Activated CD4-positive, alpha-beta T cell treated with anti-CD3 and anti-CD28 coated beads, Interleukin-2, amount 50 U/mL, for 16 hours (primary cell): ENCODE results near the gene ENKUR.

Source experiments
- DNase-seq: peaks from one replicate; pipeline ENCODE4 v3.0.0-alpha.2; 2020

Gene ENKUR

DNA sequence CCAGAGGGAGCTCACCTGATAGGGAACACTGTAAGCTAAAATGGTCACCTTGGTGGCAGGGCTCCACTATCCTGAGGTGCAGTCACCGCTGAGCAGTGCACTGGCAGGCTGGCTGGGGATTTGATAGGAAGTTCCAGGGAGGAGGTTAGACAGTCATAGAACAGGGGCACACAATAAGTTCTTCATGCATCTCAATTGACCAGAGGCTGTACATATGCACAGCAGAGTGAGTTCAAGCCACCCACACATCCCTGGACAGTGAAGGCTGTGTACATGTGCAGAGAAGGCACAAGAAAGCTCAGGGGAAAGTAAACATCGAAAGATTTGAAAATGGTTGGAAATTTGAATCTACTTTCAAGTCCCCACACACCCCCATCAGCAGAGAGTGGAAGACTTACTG lies 77.4 kb downstream of the ENKUR start:
- DNase-seq = no peak

DNA sequence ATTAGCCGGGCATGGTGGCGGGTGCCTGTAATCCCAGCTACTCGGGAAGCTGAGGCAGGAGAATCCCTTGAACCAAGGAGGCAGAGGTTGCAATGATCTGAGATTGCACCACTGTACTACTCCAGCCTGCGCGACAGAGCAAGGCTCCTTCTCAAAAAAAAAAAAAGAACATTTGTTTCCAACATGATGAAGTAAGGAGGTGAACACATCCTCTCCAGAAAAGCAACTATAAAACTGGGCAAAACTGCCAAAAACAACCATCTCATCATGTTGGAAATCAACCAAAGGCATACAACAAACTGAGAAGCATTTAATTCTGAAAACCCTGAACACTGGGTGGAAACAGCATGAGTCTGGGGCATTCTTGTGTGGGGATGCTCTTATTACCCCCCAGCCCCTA lies 77.9 kb downstream of the ENKUR start:
- DNase-seq = no peak

DNA sequence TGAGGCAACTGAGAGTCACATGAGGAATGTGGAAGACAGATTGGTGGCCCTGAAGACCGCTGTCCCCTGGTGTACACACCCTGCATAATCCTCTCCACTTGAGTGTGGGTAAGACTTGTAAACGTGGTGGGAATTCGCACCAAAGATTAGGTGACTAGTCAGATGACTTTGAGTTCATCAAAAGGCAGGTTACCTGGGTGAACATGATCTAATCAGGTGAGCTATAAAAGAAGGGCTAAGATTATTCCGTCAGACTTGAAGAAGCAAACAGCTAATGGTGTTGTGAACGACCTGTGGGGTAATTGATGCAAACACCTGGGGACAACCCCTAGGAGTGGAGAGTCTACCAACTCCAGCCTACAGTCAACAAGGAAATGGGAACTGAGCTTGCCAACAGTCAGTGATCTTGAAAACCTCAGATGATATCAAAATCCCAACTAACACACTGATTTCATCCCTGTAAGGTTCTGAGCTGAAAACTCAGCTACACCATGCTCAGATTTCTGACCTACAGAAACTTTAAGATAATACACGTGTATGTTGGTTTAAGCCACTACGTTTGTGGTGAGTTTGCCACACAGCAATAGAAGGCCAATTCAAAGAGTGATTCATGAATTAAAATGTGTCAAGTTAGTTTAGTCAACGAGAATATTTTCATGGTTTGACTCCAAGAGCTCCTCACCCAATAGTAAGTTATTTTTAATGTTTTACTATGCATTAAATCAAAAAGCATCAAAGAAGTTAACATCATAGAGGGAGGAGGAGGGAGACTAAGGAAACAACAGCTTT lies 80.3 kb downstream of the ENKUR start:
- DNase-seq = no peak
